Glutamatergic neuron (in vitro differentiated cells): Measurements from ENCODE around the gene OR52K2. TPM values are rescaled to one million over a fixed set of nuclear protein-coding genes. Genes with fewer than 3 reads are reported as not detected.
"Not testable (repeated sequence)": the region's sequence is repeated elsewhere in the genome, so short reads cannot be mapped to it uniquely, and the experiment has no call there.

Source experiments
- DNase-seq: peaks from one replicate; pipeline ENCODE4 v3.0.0; 2022
- H3K27ac Mint-ChIP-seq: one replicate; pipeline ENCODE4 v1.8.0; 2020; ENCODE audit warnings: mild to moderate bottlenecking, mixed read lengths, inconsistent platforms; ENCODE audit not compliant: unreplicated experiment
- H3K27me3 Mint-ChIP-seq: one replicate; pipeline ENCODE4 v1.8.0; 2020; ENCODE audit warnings: mild to moderate bottlenecking, moderate library complexity, mixed read lengths, inconsistent platforms; ENCODE audit not compliant: unreplicated experiment
- H3K36me3 Mint-ChIP-seq: one replicate; pipeline ENCODE4 v1.8.0; 2020; ENCODE audit warnings: mild to moderate bottlenecking, mixed read lengths, inconsistent platforms; ENCODE audit not compliant: unreplicated experiment
- H3K4me1 Mint-ChIP-seq: one replicate; pipeline ENCODE4 v1.8.0; 2020; ENCODE audit warnings: mild to moderate bottlenecking, low read depth, mixed read lengths, inconsistent platforms; ENCODE audit not compliant: unreplicated experiment
- H3K4me3 Mint-ChIP-seq: one replicate; pipeline ENCODE4 v1.8.0; 2020; ENCODE audit warnings: mild to moderate bottlenecking, mixed read lengths, inconsistent platforms; ENCODE audit not compliant: unreplicated experiment
- H3K9me3 Mint-ChIP-seq: one replicate; pipeline ENCODE4 v1.8.0; 2020; ENCODE audit warnings: mild to moderate bottlenecking, moderate library complexity, mixed read lengths, inconsistent platforms; ENCODE audit not compliant: unreplicated experiment
- CTCF ChIP-seq: fragments of 200-600 bp; sonication (generic); IDR thresholded peaks from one replicate; pipeline ENCODE4 v1.5.0; 2021; ENCODE audit not compliant: partially characterized antibody, unreplicated experiment
- long read RNA-seq: library from polyadenylated mRNA; unstranded; transcript quantifications from one replicate; pipeline ENCODE4 v2.0.0, GENCODE V29; 2020; ENCODE audit not compliant: unreplicated experiment
- total RNA-seq: library from RNA; stranded (reverse); fragmentation: NEBNext Ultra II Directional; extraction: Animal tissue kit (Norgen Biotek cat#: 25700); gene quantifications from one replicate; pipeline ENCODE4 v1.2.1, GENCODE V29; 2021; ENCODE audit not compliant: unreplicated experiment

OR52K2 gene
- not detected for total RNA-seq
- long read RNA-seq, result 0 reads

- Mint-ChIP-seq H3K4me3 (no peak within 1 kb of the TSS), H3K9me3 (peaks cover 2% of the 10 kb centered on the region), H3K27me3 (no peaks in the 10 kb centered on the region), H3K27ac (no peak within 1 kb of the TSS), H3K36me3 (no peaks in the 10 kb centered on the region), H3K4me1 (no peaks in the 10 kb centered on the region)
- DNase-seq, result no peak
- TF ChIP-seq CTCF, result no peak
These were observed at the start of gene OR52K2 for GRCh38 chr11:4448995-4449394. Gene OR52K2 (plus strand): TSS chr11:4449295. CDS start chr11:4449340, 45 bp downstream.

GRCh38 chr11:4406206-4406605 lies 42.9 kb upstream of the OR52K2 start:
- H3K4me1 Mint-ChIP-seq, H3K36me3 Mint-ChIP-seq, H3K9me3 Mint-ChIP-seq, H3K27me3 Mint-ChIP-seq, H3K27ac Mint-ChIP-seq, DNase-seq, H3K4me3 Mint-ChIP-seq: not testable (repeated sequence)

GRCh38 chr11:4416306-4416705 lies 32.8 kb upstream of the OR52K2 start:
- no peak overlapping the region for H3K27ac Mint-ChIP-seq
- H3K9me3 Mint-ChIP-seq, result no peaks in the 10 kb centered on the region
- H3K4me1 Mint-ChIP-seq, result peaks cover 12% of the 10 kb centered on the region
- TF ChIP-seq CTCF, result no peak
- H3K36me3 Mint-ChIP-seq, result no peaks in the 10 kb centered on the region
- DNase-seq, result no peak
- H3K4me3 Mint-ChIP-seq, result no peak overlapping the region
- peaks cover 1% of the 10 kb centered on the region for H3K27me3 Mint-ChIP-seq

GRCh38 chr11:4416816-4417215 lies 32.3 kb upstream of the OR52K2 start:
- Mint-ChIP-seq H3K9me3 (no peaks in the 10 kb centered on the region), H3K4me3 (no peak overlapping the region), H3K4me1 (peaks cover 12% of the 10 kb centered on the region), H3K36me3 (no peaks in the 10 kb centered on the region), H3K27me3 (peaks cover 1% of the 10 kb centered on the region), H3K27ac (no peak overlapping the region)
- no peak for DNase-seq
- no peak for TF ChIP-seq CTCF

- no peaks in the 10 kb centered on the region for H3K36me3 Mint-ChIP-seq
- H3K4me3 Mint-ChIP-seq, result no peak overlapping the region
- DNase-seq, result no peak
- no peak overlapping the region for H3K27ac Mint-ChIP-seq
- TF ChIP-seq CTCF, result no peak
- H3K9me3 Mint-ChIP-seq, result no peaks in the 10 kb centered on the region
- H3K27me3 Mint-ChIP-seq, result peaks cover 1% of the 10 kb centered on the region
- H3K4me1 Mint-ChIP-seq, result peaks cover 10% of the 10 kb centered on the region
These were observed 30.7 kb upstream of the OR52K2 start for GRCh38 chr11:4418403-4418802.

- Mint-ChIP-seq H3K27me3 (no peaks in the 10 kb centered on the region), H3K4me3 (no peak overlapping the region), H3K4me1 (no peaks in the 10 kb centered on the region), H3K27ac (no peak overlapping the region), H3K36me3 (no peaks in the 10 kb centered on the region), H3K9me3 (peaks cover 2% of the 10 kb centered on the region)
- TF ChIP-seq CTCF, result no peak
- no peak for DNase-seq
These were observed 19.0 kb upstream of the OR52K2 start for GRCh38 chr11:4430051-4430450.
